Hematopoietic multipotent progenitor cell treated with erythropoietin and hydrocortisone succinate and interleukin-3 and kit ligand, for 17 days (in vitro differentiated cells): ENCODE results near the gene NGRN.
"Not testable (repeated sequence)": the region's sequence is repeated elsewhere in the genome, so short reads cannot be mapped to it uniquely, and the experiment has no call there.

Source experiments
- DNase-seq: peaks from one replicate; pipeline ENCODE4 v3.0.0-alpha.2; 2015; ENCODE audit warnings: low spot score

Gene NGRN

GRCh38 chr15:90234096-90234988 is 31.1 kb upstream of the NGRN start, which contains the start of gene GDPGP1:
Gene GDPGP1 (plus strand): TSS chr15:90234209. CDS start chr15:90240909, 6,700 bp downstream.
- DNase-seq: no peak

- DNase-seq: no peak
Measured at GRCh38 chr15:90239371-90239770, 26.1 kb upstream of the NGRN start.

GRCh38 chr15:90240856-90241255 is 24.6 kb upstream of the NGRN start:
- DNase-seq: no peak

- no peak for DNase-seq
Measured at GRCh38 chr15:90241343-90242192, 23.9 kb upstream of the NGRN start.

- DNase-seq: no peak
Measured at GRCh38 chr15:90243943-90244639, 21.4 kb upstream of the NGRN start.

GRCh38 chr15:90248789-90249202 is 16.7 kb upstream of the NGRN start:
- no peak for DNase-seq

GRCh38 chr15:90249203-90249863 is 16.1 kb upstream of the NGRN start, which contains the start of gene TTLL13:
Gene TTLL13 (plus strand): TSS chr15:90249556. CDS start chr15:90250631, 1,075 bp downstream.
- peak; percentile 91 for DNase-seq

- DNase-seq: no peak
Measured at GRCh38 chr15:90257776-90258175, 7.7 kb upstream of the NGRN start.

- no peak for DNase-seq
Measured at GRCh38 chr15:90259524-90259923, 5.9 kb upstream of the NGRN start.

GRCh38 chr15:90260731-90261130 is 4.7 kb upstream of the NGRN start:
- DNase-seq: not testable (repeated sequence)

GRCh38 chr15:90261811-90262210 is 3.7 kb upstream of the NGRN start:
- DNase-seq: no peak

GRCh38 chr15:90262426-90262825 is 3.0 kb upstream of the NGRN start:
- no peak for DNase-seq

- no peak for DNase-seq
Measured at GRCh38 chr15:90264671-90265070, 801 bp upstream of the NGRN start.

GRCh38 chr15:90266061-90266431 is 574 bp downstream of the NGRN start:
- peak; percentile 70 for DNase-seq

- no peak for DNase-seq
Measured at GRCh38 chr15:90266485-90266884, 1.0 kb downstream of the NGRN start.

GRCh38 chr15:90268415-90268814 is 2.9 kb downstream of the NGRN start:
- DNase-seq: no peak

GRCh38 chr15:90270502-90271150 is 5.2 kb downstream of the NGRN start:
- DNase-seq: no peak

- DNase-seq: no peak
Measured at GRCh38 chr15:90271459-90272166, 6.1 kb downstream of the NGRN start.

- not testable (repeated sequence) for DNase-seq
Measured at GRCh38 chr15:90278467-90278866, 13.0 kb downstream of the NGRN start.

GRCh38 chr15:90280743-90281142 is 15.3 kb downstream of the NGRN start:
- DNase-seq: not testable (repeated sequence)
